Activated CD4-positive, CD25-positive, alpha-beta regulatory T cell treated with anti-CD3 and anti-CD28 coated beads, Interleukin-2, amount 50 U/mL, for 24 hours (primary cell): ENCODE measurements around the gene TOB2.
"Not testable (repeated sequence)": the region's sequence is repeated elsewhere in the genome, so short reads cannot be mapped to it uniquely, and the experiment has no call there.

Source experiments
- ATAC-seq, 2 donors: fragments of 150-1000 bp; cut with Tn5 transposase; one replicate each; pipeline ENCODE4 v1.10.0; 2021; ENCODE audit warnings: mild to moderate bottlenecking in 1 of 2, moderate library complexity in 1 of 2

TOB2 gene

GRCh38 chr22:41425660-41426365, 20.8 kb downstream of the TOB2 start:
- peak; percentile 91 to 92 for ATAC-seq

GRCh38 chr22:41418717-41419116, 27.9 kb downstream of the TOB2 start:
- ATAC-seq = no peak

- ATAC-seq = no peak
These were observed 28.8 kb downstream of the TOB2 start for GRCh38 chr22:41417622-41418390.

- ATAC-seq = no peak
These were observed 31.0 kb downstream of the TOB2 start for GRCh38 chr22:41415554-41415953.

GRCh38 chr22:41411021-41411851, 35.4 kb downstream of the TOB2 start:
- no peak for ATAC-seq

- ATAC-seq = no peak
These were observed 36.3 kb downstream of the TOB2 start for GRCh38 chr22:41410311-41410751.

GRCh38 chr22:41408665-41409064, 37.9 kb downstream of the TOB2 start:
- ATAC-seq = no peak

GRCh38 chr22:41407433-41407832, 39.2 kb downstream of the TOB2 start:
- ATAC-seq = no peak

- ATAC-seq = no peak
These were observed 40.2 kb downstream of the TOB2 start for GRCh38 chr22:41406410-41406809.

- peak in 1 of 2 donors; percentile 19 for ATAC-seq
These were observed 41.0 kb downstream of the TOB2 start for GRCh38 chr22:41405588-41405987.

GRCh38 chr22:41403532-41404318, 42.9 kb downstream of the TOB2 start:
- ATAC-seq = peak; percentile 98 to 99

GRCh38 chr22:41402851-41403250, 43.8 kb downstream of the TOB2 start:
- not testable (repeated sequence) for ATAC-seq

- ATAC-seq = no peak
These were observed 44.6 kb downstream of the TOB2 start for GRCh38 chr22:41401781-41402648.

- ATAC-seq = no peak
These were observed 47.7 kb downstream of the TOB2 start for GRCh38 chr22:41398921-41399320.

- no peak for ATAC-seq
These were observed 49.3 kb downstream of the TOB2 start for GRCh38 chr22:41397143-41397811.

- no peak for ATAC-seq
These were observed 50.9 kb downstream of the TOB2 start for GRCh38 chr22:41395531-41396240.

- no peak for ATAC-seq
These were observed 52.6 kb downstream of the TOB2 start for GRCh38 chr22:41394012-41394356.

- no peak for ATAC-seq
These were observed 59.3 kb downstream of the TOB2 start for GRCh38 chr22:41387341-41387740.

GRCh38 chr22:41384128-41384527, 62.5 kb downstream of the TOB2 start:
- ATAC-seq = no peak
